CD4-positive, alpha-beta T cell (primary cell): ENCODE measurements around the gene RUNX1. TPM values are rescaled to one million over a fixed set of nuclear protein-coding genes. Genes with fewer than 3 reads are reported as not detected.
A peak's percentile ranks its signal among the peaks of the same experiment; 100 is the strongest.

ENCODE experiments used
- ATAC-seq: fragments of 200-7000 bp; cut with Tn5 transposase; one replicate; pipeline ENCODE4 v1.10.0; 2022; ENCODE audit warnings: mild to moderate bottlenecking; ENCODE audit not compliant: poor library complexity
- CTCF ChIA-PET: fragments of 350-600 bp; sonication (Branson Sonifier 250); formaldehyde crosslinking; loops from one replicate; lab custom pipeline; 2021; ENCODE audit warnings: antibody characterized with exemption, inconsistent platforms; lab: Charles Lee
- POLR2A ChIA-PET: fragments of 350-600 bp; sonication (Branson Sonifier 250); formaldehyde crosslinking; loops from one replicate; lab custom pipeline; 2021; ENCODE audit warnings: antibody characterized with exemption, inconsistent platforms; lab: Charles Lee
- DNase-seq, 14 experiments: peaks; one replicate each; pipeline ENCODE4 v3.0.0-alpha.2; 2013 to 2020; ENCODE audit warnings: mixed read lengths in 2 of 14
- H3K27ac ChIP-seq, 2 donors: one replicate each; pipeline versions ENCODE4 v1.5.1 to v1.7.0; 2013; ENCODE audit warnings: low read length in 2 of 2, low read depth in 1 of 2, mild to moderate bottlenecking in 1 of 2
- H3K27me3 ChIP-seq, 2 experiments: 1 replicate in 1 of 2; 2 replicates in 1 of 2; pipeline versions ENCODE4 v1.6.1 to v1.7.0; 2013; ENCODE audit warnings: low read length in 2 of 2, control low read depth in 1 of 2, mild to moderate bottlenecking in 1 of 2, moderate library complexity in 1 of 2; ENCODE audit not compliant: insufficient read depth in 2 of 2, control insufficient read depth in 1 of 2
- H3K36me3 ChIP-seq: one replicate; pipeline ENCODE4 v1.6.1; 2013; ENCODE audit warnings: low read length, control low read depth; ENCODE audit not compliant: insufficient read depth
- H3K4me1 ChIP-seq: one replicate; pipeline ENCODE4 v1.6.1; 2013; ENCODE audit warnings: low read length, control low read depth; ENCODE audit not compliant: insufficient read depth
- H3K4me3 ChIP-seq: one replicate; pipeline ENCODE4 v1.5.1; 2013; ENCODE audit warnings: mild to moderate bottlenecking, low read length, moderate library complexity
- H3K9me3 ChIP-seq, 2 experiments: 1 replicate in 1 of 2; 2 replicates in 1 of 2; pipeline versions ENCODE4 v1.6.1 to v1.7.0; 2013; ENCODE audit warnings: low read length in 2 of 2, mild to moderate bottlenecking in 2 of 2, control low read depth in 1 of 2, moderate library complexity in 1 of 2; ENCODE audit not compliant: control insufficient read depth in 1 of 2, insufficient read depth in 1 of 2
- H3K27ac Mint-ChIP-seq: one replicate; pipeline ENCODE4 v1.8.0; 2020; ENCODE audit warnings: mixed read lengths
- H3K27me3 Mint-ChIP-seq: one replicate; pipeline ENCODE4 v1.8.0; 2021; ENCODE audit warnings: mixed read lengths
- H3K36me3 Mint-ChIP-seq: one replicate; pipeline ENCODE4 v1.8.0; 2021; ENCODE audit warnings: low read depth, mixed read lengths
- H3K4me1 Mint-ChIP-seq: one replicate; pipeline ENCODE4 v1.8.0; 2021; ENCODE audit warnings: low read depth, mixed read lengths
- H3K4me3 Mint-ChIP-seq: one replicate; pipeline ENCODE4 v1.8.0; 2020; ENCODE audit warnings: mild to moderate bottlenecking, mixed read lengths
- H3K9me3 Mint-ChIP-seq: one replicate; pipeline ENCODE4 v1.8.0; 2020; ENCODE audit warnings: mixed read lengths
- CTCF ChIP-seq: fragments of 200-600 bp; IDR thresholded peaks from one replicate; pipeline ENCODE4 v1.8.0; 2022; ENCODE audit warnings: antibody characterized with exemption, mild to moderate bottlenecking
- intact Hi-C, 2 experiments: fragments of 100-400 bp; cut with DNase I in 1 of 2; cut with micrococcal nuclease in 1 of 2; formaldehyde crosslinking; loops; one replicate each; pipeline versions ENCODE4 v1.15.1 to v1.9.0; 2023 to 2025; cut with DNase I, micrococcal nuclease
- total RNA-seq, 174 experiments: library from RNA in 2 of 174; stranded (reverse) in 2 of 174; gene quantifications; one replicate each; pipeline ENCODE4 v1.2.3 and lab custom pipeline; 2021 to 2026

Gene RUNX1
- total RNA-seq, 2 experiments from 2014 or later, result 71.7 to 74.3 TPM

- ATAC-seq, result peak; percentile 32
- CTCF ChIA-PET, result interaction anchor here (0.5 to 1.2 kb wide), 2 partner anchors 130 to 991 kb away, joined by 4 read pairs; no protein-coding TSS in a partner anchor
- H3K4me3 Mint-ChIP-seq, result peak overlapping the region; percentile 42
- peaks cover 92% of the 10 kb centered on the region for H3K4me1 Mint-ChIP-seq
- Histone ChIP-seq H3K36me3 (peaks cover 50% of the 10 kb centered on the region), H3K9me3 (no peaks in the 10 kb centered on the region), H3K27ac (no peak overlapping the region), H3K4me1 (peaks cover 81% of the 10 kb centered on the region), H3K27me3 (no peaks in the 10 kb centered on the region), H3K4me3 (no peak overlapping the region)
- peak overlapping the region; percentile 87 for H3K27ac Mint-ChIP-seq
- TF ChIP-seq CTCF, result no peak
- intact Hi-C loops, result no loop called here
- H3K36me3 Mint-ChIP-seq, result peaks cover 70% of the 10 kb centered on the region
- H3K27me3 Mint-ChIP-seq, result no peaks in the 10 kb centered on the region
- H3K9me3 Mint-ChIP-seq, result no peaks in the 10 kb centered on the region
- POLR2A ChIA-PET, result interaction anchor here (1.0 to 9.5 kb wide), 8 partner anchors 8 to 130 kb away, joined by 3 to 227 read pairs (median 4); partner anchors contain the start of gene RUNX1
- peak in 5 of 14 experiments; percentile 37 to 71 (median 59) for DNase-seq
These were observed 28.7 kb downstream of the RUNX1 start for GRCh38 chr21:35020436-35020835.

- H3K9me3 ChIP-seq, result no peaks in the 10 kb centered on the region
- no peak overlapping the region for H3K4me3 ChIP-seq
- intact Hi-C loops, result no loop called here
- Mint-ChIP-seq H3K36me3 (peaks cover 69% of the 10 kb centered on the region), H3K9me3 (no peaks in the 10 kb centered on the region), H3K4me3 (no peak overlapping the region), H3K27me3 (no peaks in the 10 kb centered on the region), H3K27ac (peak overlapping the region; percentile 87), H3K4me1 (peaks cover 92% of the 10 kb centered on the region)
- peaks cover 56% of the 10 kb centered on the region for H3K36me3 ChIP-seq
- peaks cover 82% of the 10 kb centered on the region for H3K4me1 ChIP-seq
- ATAC-seq (no peak), DNase-seq (no peak)
- no peak for TF ChIP-seq CTCF
- no peak overlapping the region for H3K27ac ChIP-seq
- CTCF ChIA-PET, result interaction anchor here (1.2 kb wide), 1 partner anchor 130 kb away, joined by 4 read pairs; no protein-coding TSS in a partner anchor
- POLR2A ChIA-PET, result interaction anchor here (1.2 to 1.3 kb wide), 2 partner anchors 8 to 22 kb away, joined by 3 to 4 read pairs; no protein-coding TSS in a partner anchor
- H3K27me3 ChIP-seq, result no peaks in the 10 kb centered on the region
These were observed 29.5 kb downstream of the RUNX1 start for GRCh38 chr21:35019631-35020032.

GRCh38 chr21:35017256-35017655 lies 31.8 kb downstream of the RUNX1 start:
- intact Hi-C loops, result no loop called here
- peaks cover 77% of the 10 kb centered on the region for H3K36me3 Mint-ChIP-seq
- CTCF ChIA-PET, result interaction anchor here (1.5 to 2.6 kb wide), 2 partner anchors 9 to 29 kb away, joined by 3 to 6 read pairs; no protein-coding TSS in a partner anchor

More at GRCh38 chr21:35017256-35017655, 31.8 kb downstream of the RUNX1 start:
- Mint-ChIP-seq H3K27me3 (no peaks in the 10 kb centered on the region), H3K4me1 (peaks cover 92% of the 10 kb centered on the region), H3K4me3 (no peak overlapping the region), H3K27ac (peak overlapping the region; percentile 68), H3K9me3 (no peaks in the 10 kb centered on the region)
- Histone ChIP-seq H3K27ac (no peak overlapping the region), H3K36me3 (peaks cover 44% of the 10 kb centered on the region), H3K9me3 (no peaks in the 10 kb centered on the region), H3K4me1 (peaks cover 65% of the 10 kb centered on the region), H3K27me3 (no peaks in the 10 kb centered on the region), H3K4me3 (no peak overlapping the region)
- DNase-seq, result no peak
- no peak for TF ChIP-seq CTCF
- POLR2A ChIA-PET, result interaction anchor here (1.0 to 1.5 kb wide), 4 partner anchors 9 to 127 kb away, joined by 3 to 5 read pairs (median 4); no protein-coding TSS in a partner anchor
- ATAC-seq, result no peak
